ENCODE results near the gene DAAM1.

Gene DAAM1

DNA sequence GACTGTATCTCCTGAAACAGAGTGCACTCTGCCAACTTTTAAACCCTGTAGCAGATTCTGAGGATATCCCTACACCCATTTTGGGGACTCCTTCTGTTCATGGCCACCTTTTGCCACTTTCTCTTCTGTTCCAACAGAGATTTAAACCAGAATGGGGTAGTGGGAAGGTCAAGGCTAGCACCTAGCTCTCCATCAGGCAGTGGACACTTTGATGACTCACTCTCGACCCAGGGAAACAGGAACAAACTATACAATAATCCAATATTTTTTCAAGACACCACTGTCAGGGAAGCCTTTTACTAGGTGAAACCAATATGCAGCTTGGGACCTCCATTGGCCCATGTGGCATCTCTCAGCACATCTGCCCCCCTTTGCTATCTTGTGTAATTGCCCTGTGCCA lies 103.6 kb downstream of the DAAM1 start:
- ChIA-PET CTCF (no interaction called here), POLR2A (ENCODE audit: low non-redundant PET) (no interaction called here)
- TF ChIP-seq, protein P1, sequence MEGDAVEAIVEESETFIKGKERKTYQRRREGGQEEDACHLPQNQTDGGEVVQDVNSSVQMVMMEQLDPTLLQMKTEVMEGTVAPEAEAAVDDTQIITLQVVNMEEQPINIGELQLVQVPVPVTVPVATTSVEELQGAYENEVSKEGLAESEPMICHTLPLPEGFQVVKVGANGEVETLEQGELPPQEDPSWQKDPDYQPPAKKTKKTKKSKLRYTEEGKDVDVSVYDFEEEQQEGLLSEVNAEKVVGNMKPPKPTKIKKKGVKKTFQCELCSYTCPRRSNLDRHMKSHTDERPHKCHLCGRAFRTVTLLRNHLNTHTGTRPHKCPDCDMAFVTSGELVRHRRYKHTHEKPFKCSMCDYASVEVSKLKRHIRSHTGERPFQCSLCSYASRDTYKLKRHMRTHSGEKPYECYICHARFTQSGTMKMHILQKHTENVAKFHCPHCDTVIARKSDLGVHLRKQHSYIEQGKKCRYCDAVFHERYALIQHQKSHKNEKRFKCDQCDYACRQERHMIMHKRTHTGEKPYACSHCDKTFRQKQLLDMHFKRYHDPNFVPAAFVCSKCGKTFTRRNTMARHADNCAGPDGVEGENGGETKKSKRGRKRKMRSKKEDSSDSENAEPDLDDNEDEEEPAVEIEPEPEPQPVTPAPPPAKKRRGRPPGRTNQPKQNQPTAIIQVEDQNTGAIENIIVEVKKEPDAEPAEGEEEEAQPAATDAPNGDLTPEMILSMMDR (conservative IDR thresholded peaks at IDR 0.05; ENCODE audit: low read depth) = no peak
- no peak overlapping the region for H3K27ac ChIP-seq
- no peak for DNase-seq (ENCODE audit: low spot score)

DNA sequence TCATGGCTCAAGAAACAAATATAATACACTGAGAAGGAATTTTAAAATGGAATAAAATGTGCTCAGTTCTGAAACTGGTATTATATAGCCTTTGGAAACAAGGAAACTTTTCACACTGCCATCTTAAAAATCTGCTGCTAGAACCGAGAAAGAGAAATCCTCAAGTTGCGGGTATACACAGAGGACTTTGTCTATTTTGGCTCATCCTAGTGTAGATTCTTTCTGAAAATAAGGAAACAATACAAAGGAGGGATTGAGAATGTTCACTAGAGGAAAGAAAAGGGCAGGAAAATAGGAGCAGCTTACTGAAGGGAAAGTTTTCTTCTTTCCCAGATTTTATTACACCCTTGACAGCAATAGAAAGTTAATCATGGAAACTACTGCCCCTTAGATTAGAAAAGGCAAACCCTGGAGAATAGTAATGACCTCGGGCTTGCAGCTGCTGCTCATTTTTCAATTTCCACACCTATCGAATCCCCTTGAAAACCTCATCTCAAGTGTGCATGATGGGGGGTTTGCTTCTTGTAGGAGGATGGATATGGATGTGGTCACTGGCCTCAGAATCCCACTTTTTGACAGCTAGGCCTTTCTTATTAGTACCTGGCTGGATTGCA lies 104.6 kb downstream of the DAAM1 start:
- no peak overlapping the region for H3K27ac ChIP-seq
- ChIA-PET CTCF (no interaction called here), POLR2A (ENCODE audit: low non-redundant PET) (no interaction called here)
- TF ChIP-seq, protein P1 (conservative IDR thresholded peaks at IDR 0.05; ENCODE audit: low read depth) = no peak
- no peak for DNase-seq (ENCODE audit: low spot score)

DNA sequence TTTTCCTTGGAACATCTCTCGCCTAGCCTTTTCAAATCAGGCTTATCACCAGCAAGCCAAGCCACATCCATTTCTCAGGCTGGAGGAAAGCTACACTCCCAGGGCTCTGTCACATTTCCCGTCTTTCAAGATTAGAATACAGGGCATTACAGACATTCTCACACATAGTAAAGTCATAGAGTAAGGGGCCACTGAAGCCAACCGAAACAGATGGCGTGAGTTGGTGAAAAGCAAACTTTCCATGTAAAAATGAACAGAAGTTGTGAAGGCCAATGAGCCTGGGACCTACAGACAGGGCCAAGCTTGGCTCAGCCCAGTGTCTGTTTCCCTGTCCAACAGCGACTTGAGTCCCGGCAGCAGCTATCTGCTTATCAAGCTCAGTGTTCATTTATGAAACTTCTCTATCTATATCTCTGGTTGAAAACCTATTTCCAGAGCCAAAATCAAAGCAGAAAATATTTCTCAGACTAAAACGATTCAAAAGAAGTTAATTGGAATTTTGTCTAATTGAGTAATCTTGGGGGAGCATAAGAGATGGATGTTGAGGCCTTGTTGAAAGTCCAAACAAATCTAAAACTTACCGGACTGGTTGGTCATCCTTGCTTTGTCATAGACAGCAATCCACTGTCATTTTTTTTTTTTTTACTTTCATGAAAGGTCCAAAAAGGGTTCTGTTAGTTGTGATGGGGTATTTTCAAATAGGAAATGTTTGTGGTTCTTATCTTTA lies 105.6 kb downstream of the DAAM1 start:
- ChIA-PET POLR2A (ENCODE audit: low non-redundant PET) (no interaction called here), CTCF (no interaction called here)
- TF ChIP-seq, protein P1 (conservative IDR thresholded peaks at IDR 0.05; ENCODE audit: low read depth) = no peak
- H3K27ac ChIP-seq = no peak overlapping the region
- DNase-seq (ENCODE audit: low spot score) = no peak

DNA sequence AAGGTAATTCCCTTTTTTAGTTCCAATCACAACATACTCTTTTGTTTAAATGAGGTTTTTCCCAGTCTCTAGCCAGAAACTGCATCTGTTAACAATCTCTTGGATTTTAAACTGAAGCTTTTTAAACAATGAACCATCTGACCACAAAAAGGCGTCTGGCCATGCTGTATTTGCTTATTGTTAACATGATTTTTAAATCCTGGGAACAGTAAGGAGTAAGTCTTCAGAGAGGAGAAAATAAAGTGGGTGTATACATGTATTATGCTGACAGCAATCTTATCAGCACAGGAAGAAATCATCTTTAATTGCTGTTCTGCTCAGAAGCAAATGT lies 106.2 kb downstream of the DAAM1 start:
- ChIA-PET POLR2A (ENCODE audit: low non-redundant PET) (no interaction called here), CTCF (no interaction called here)
- TF ChIP-seq, protein P1 (conservative IDR thresholded peaks at IDR 0.05; ENCODE audit: low read depth) = no peak
- no peak overlapping the region for H3K27ac ChIP-seq
- no peak for DNase-seq (ENCODE audit: low spot score)

DNA sequence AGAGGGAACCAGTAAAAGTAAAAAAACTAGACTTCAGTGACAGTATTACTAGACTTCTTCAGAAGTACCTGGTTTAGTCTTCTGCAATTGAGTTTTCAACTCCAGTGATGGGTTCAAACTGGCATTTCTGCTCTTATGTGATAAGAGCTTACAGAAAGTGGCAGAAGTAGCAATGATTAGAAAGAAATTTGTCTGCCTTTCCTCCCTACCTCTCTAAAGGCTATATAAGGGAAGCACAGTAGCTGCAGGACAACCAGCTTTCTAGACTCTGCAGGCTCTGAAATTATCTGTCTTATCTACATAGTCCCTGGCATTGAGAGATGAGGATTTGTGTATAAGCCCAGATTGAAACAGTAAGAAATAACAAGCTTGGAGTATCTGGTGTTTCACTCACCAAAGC lies 107.5 kb downstream of the DAAM1 start:
- no peak overlapping the region for H3K27ac ChIP-seq
- CTCF ChIA-PET = no interaction called here

DNA sequence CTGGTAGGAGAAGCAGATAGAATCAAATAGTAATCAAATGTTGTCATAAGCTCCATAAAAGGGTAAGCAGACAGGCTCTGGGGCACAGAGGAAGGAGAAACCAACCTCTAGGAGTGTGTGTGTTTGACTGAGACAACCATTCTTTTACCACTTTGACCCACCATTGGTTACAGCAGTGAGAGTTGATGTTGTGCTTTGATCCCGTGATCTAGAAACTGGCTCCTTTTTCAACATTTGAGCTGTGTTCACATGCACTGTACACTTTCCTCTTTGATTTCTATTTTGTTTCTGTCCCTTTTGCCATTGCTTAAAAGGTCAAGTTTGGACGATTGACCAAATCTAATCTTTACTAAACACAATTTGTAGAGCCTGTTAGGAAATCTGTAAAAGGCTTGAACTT lies 108.0 kb downstream of the DAAM1 start:
- no peak overlapping the region for H3K27ac ChIP-seq
- TF ChIP-seq, protein P1 (conservative IDR thresholded peaks at IDR 0.05; ENCODE audit: low read depth) = no peak
- POLR2A ChIA-PET (ENCODE audit: low non-redundant PET) = no interaction called here
- CTCF ChIA-PET = interaction anchor here (0.6 kb wide), 1 partner anchor 77 kb away, joined by 3 read pairs; no protein-coding TSS in a partner anchor
- no peak for DNase-seq (ENCODE audit: low spot score)

More for the DNA sequence above, 107.5 kb downstream of the DAAM1 start:
- no peak for DNase-seq (ENCODE audit: low spot score)
- POLR2A ChIA-PET (ENCODE audit: low non-redundant PET) = no interaction called here
- TF ChIP-seq, protein P1 (conservative IDR thresholded peaks at IDR 0.05; ENCODE audit: low read depth) = no peak
